IMR-90 (cell line): Measurements from ENCODE around the gene SPART. TPM values are rescaled to one million over a fixed set of nuclear protein-coding genes. Genes with fewer than 3 reads are reported as not detected.

Source experiments
- ATAC-seq: fragments of 200-7000 bp; cut with Tn5 transposase; 2 replicates; pipeline ENCODE4 v1.9.1; 2020; ENCODE audit warnings: low read depth, mild to moderate bottlenecking, moderate library complexity
- Bru-seq: library from RNA; stranded (reverse); fragments of 400-500 nt; gene quantifications from one replicate; lab custom pipeline; 2021; lab: Mats Ljungman, UMichigan
- BruChase-seq, 2 experiments: library from RNA; stranded (reverse); fragments of 400-500 nt; gene quantifications; one replicate each; lab custom pipeline; 2021; lab: Mats Ljungman, UMichigan
- BruUV-seq: library from RNA; stranded (reverse); fragments of 400-500 nt; replicated peaks from 2 replicates; lab custom pipeline; 2021; lab: Mats Ljungman, UMichigan
- CTCF ChIA-PET: fragments of 300-600 bp; formaldehyde crosslinking; extraction: SDS; loops from one replicate; lab custom pipeline; 2021; ENCODE audit warnings: antibody characterized with exemption; lab: Yijun Ruan, JAX
- POLR2A ChIA-PET: fragments of 300-600 bp; sonication (Branson Sonifier 250); formaldehyde crosslinking; loops from one replicate; lab custom pipeline; 2022; ENCODE audit warnings: antibody characterized with exemption; ENCODE audit not compliant: unreplicated experiment; lab: Charles Lee
- DNase-seq: peaks from one replicate; pipeline ENCODE4 v3.0.0; 2013
- H2AFZ ChIP-seq: replicated peaks from 2 replicates; pipeline ENCODE3; 2013; ENCODE audit warnings: low read length, mild to moderate bottlenecking; ENCODE audit not compliant: poor library complexity
- H2AK5ac ChIP-seq: 2 replicates; pipeline ENCODE4 v1.6.1; 2013; ENCODE audit warnings: low read depth, low read length, inconsistent platforms
- H2AK9ac ChIP-seq: replicated peaks from 2 replicates; pipeline ENCODE3; 2013; ENCODE audit warnings: mild to moderate bottlenecking, low read depth, low read length, moderate library complexity; ENCODE audit not compliant: poor library complexity
- H2BK120ac ChIP-seq: 2 replicates; pipeline ENCODE4 v1.6.1; 2013; ENCODE audit warnings: low read depth, low read length, inconsistent platforms
- H2BK15ac ChIP-seq: 3 replicates; pipeline ENCODE4 v1.6.1; 2013; ENCODE audit warnings: low read depth, low read length, inconsistent platforms
- H2BK20ac ChIP-seq: 2 replicates; pipeline ENCODE4 v1.6.1; 2013; ENCODE audit warnings: low read depth, mild to moderate bottlenecking, inconsistent platforms, low read length, moderate library complexity
- H2BK5ac ChIP-seq: 2 replicates; pipeline ENCODE4 v1.6.1; 2013; ENCODE audit warnings: mild to moderate bottlenecking, low read depth, low read length, inconsistent platforms; ENCODE audit not compliant: poor library complexity, severe bottlenecking
- H3K14ac ChIP-seq: replicated peaks from 2 replicates; pipeline ENCODE4 v1.6.1; 2013; ENCODE audit warnings: low read depth, low read length, inconsistent platforms
- H3K18ac ChIP-seq: 2 replicates; pipeline ENCODE4 v1.6.1; 2013; ENCODE audit warnings: low read depth, low read length, control low read depth
- H3K23ac ChIP-seq: 2 replicates; pipeline ENCODE4 v1.6.1; 2013; ENCODE audit warnings: low read depth, low read length, inconsistent platforms
- H3K27ac ChIP-seq: 2 replicates; pipeline ENCODE4 v1.5.1; 2013; ENCODE audit warnings: mild to moderate bottlenecking, control low read depth, low read length; ENCODE audit not compliant: insufficient read depth
- H3K27me3 ChIP-seq: 2 replicates; pipeline ENCODE4 v1.6.1; 2013; ENCODE audit warnings: low read length; ENCODE audit not compliant: control insufficient read depth, insufficient read depth
- H3K36me3 ChIP-seq: 2 replicates; pipeline ENCODE4 v1.6.1; 2013; ENCODE audit warnings: low read length, mixed read lengths; ENCODE audit not compliant: control insufficient read depth, insufficient read depth
- H3K4ac ChIP-seq: 2 replicates; pipeline ENCODE4 v1.6.1; 2013; ENCODE audit warnings: low read depth, low read length, inconsistent platforms
- H3K4me1 ChIP-seq: 2 replicates; pipeline ENCODE4 v1.6.1; 2013; ENCODE audit warnings: low read length, mixed read lengths; ENCODE audit not compliant: control insufficient read depth, insufficient read depth
- H3K4me2 ChIP-seq: 2 replicates; pipeline ENCODE4 v1.6.1; 2013; ENCODE audit warnings: low read depth, mild to moderate bottlenecking, control low read depth, low read length, moderate library complexity
- H3K4me3 ChIP-seq: 2 replicates; pipeline ENCODE4 v1.5.1; 2013; ENCODE audit warnings: low read depth, mild to moderate bottlenecking, control low read depth, low read length, moderate library complexity; ENCODE audit not compliant: insufficient read depth
- H3K56ac ChIP-seq: 2 replicates; pipeline ENCODE4 v1.6.1; 2013; ENCODE audit warnings: low read length, inconsistent platforms; ENCODE audit not compliant: insufficient read depth; ENCODE audit errors: extremely low read depth
- H3K79me1 ChIP-seq, 2 experiments: 2 replicates each; pipeline ENCODE4 v1.6.1; 2013; ENCODE audit warnings: low read length in 2 of 2, inconsistent platforms in 1 of 2, low read depth in 1 of 2
- H3K9ac ChIP-seq: 2 replicates; pipeline ENCODE4 v1.6.1; 2013; ENCODE audit warnings: low read depth, low read length, control low read depth
- H3K9me1 ChIP-seq: 2 replicates; pipeline ENCODE4 v1.6.1; 2013; ENCODE audit warnings: low read length, inconsistent platforms; ENCODE audit not compliant: insufficient read depth
- H3K9me3 ChIP-seq: 2 replicates; pipeline ENCODE4 v1.6.1; 2013; ENCODE audit warnings: low read length; ENCODE audit not compliant: control insufficient read depth, insufficient read depth
- H4K20me1 ChIP-seq: 2 replicates; pipeline ENCODE4 v1.6.1; 2013; ENCODE audit warnings: low read length, inconsistent platforms; ENCODE audit not compliant: insufficient read depth
- H4K5ac ChIP-seq: 2 replicates; pipeline ENCODE4 v1.6.1; 2013; ENCODE audit warnings: mild to moderate bottlenecking, low read depth, low read length, control low read depth
- H4K8ac ChIP-seq, 2 experiments: 2 replicates each; pipeline ENCODE4 v1.6.1; 2013; ENCODE audit warnings: low read depth in 2 of 2, low read length in 2 of 2, control low read depth in 1 of 2, inconsistent platforms in 1 of 2
- H4K91ac ChIP-seq: 2 replicates; pipeline ENCODE4 v1.6.1; 2013; ENCODE audit warnings: low read depth, low read length, inconsistent platforms; ENCODE audit not compliant: insufficient read depth
- BHLHE40 ChIP-seq: fragments of 150-350 bp; IDR thresholded peaks from 2 replicates; pipeline ENCODE4 v1.6.1; 2016; ENCODE audit warnings: mild to moderate bottlenecking, low read depth, low read length
- FOS ChIP-seq: fragments of 150-350 bp; IDR thresholded peaks from 2 replicates; pipeline ENCODE4 v1.6.1; 2016; ENCODE audit warnings: low read depth, low read length
- MAZ ChIP-seq: IDR thresholded peaks from 2 replicates; pipeline ENCODE4 v1.6.1; 2012; ENCODE audit warnings: low read depth, mild to moderate bottlenecking, low read length, improper control_type of control experiment, moderate library complexity, borderline replicate concordance
- MXI1 ChIP-seq: IDR thresholded peaks from 2 replicates; pipeline ENCODE4 v1.6.1; 2012; ENCODE audit warnings: low read depth, mild to moderate bottlenecking, low read length, moderate library complexity, borderline replicate concordance
- RCOR1 ChIP-seq: IDR thresholded peaks from 2 replicates; pipeline ENCODE4 v1.6.1; 2012; ENCODE audit warnings: mild to moderate bottlenecking, low read length, improper control_type of control experiment; ENCODE audit not compliant: insufficient replicate concordance
- WGBS, 2 experiments: methylation state at CpG; one replicate each; pipeline versions ENCODE4 v1.1.5 to v1.1.7; 2013; ENCODE audit warnings: missing lambda C conversion rate in 2 of 2; ENCODE audit not compliant: insufficient read length in 1 of 2; ENCODE audit errors: extremely low coverage in 2 of 2; 5-methylcytosine and 5-hydroxymethylcytosine counted together
- dilution Hi-C: fragments of 300-500 bp; cut with HindIII; formaldehyde crosslinking; loops from one replicate; pipeline ENCODE4 v1.14.3; 2018; ENCODE audit warnings: low sequenced_read_pairs; ENCODE audit not compliant: unreplicated experiment
- in situ Hi-C: fragments of 300-500 bp; cut with MboI; formaldehyde crosslinking; loops from 3 replicates; pipeline ENCODE4 v1.14.3; 2019; ENCODE audit warnings: low sequenced_read_pairs, inconsistent platforms, mixed read lengths
- intact Hi-C: fragments of 100-400 bp; cut with micrococcal nuclease; formaldehyde crosslinking; loops from 2 replicates; pipeline ENCODE4 v1.10.0; 2022
- long read RNA-seq: library from polyadenylated mRNA; unstranded; transcript quantifications from one replicate; pipeline ENCODE4 v2.0.0, GENCODE V29; 2021; ENCODE audit not compliant: unreplicated experiment
- polyA plus RNA-seq, 3 experiments: library from polyadenylated mRNA; depleted of rRNA; stranded (reverse); fragments of >200 nt; gene quantifications; 2 replicates each; pipeline ENCODE4 v1.2.3, GENCODE V29; 2012; ENCODE audit warnings: low replicate concordance in 1 of 3
- total RNA-seq: library from RNA; depleted of rRNA; stranded (reverse); fragments of >200 nt; gene quantifications from 2 replicates; pipeline ENCODE4 v1.2.3, GENCODE V29; 2012; rRNA removed
- TF ChIP-seq, protein P1 (sequence below): conservative IDR thresholded peaks from 2 replicates; pipeline ENCODE4 v1.5.1; 2012; ENCODE audit warnings: mild to moderate bottlenecking, low read depth, low read length, improper control_type of control experiment
- TF ChIP-seq, protein P2 (sequence below): fragments of 150-350 bp; IDR thresholded peaks from 2 replicates; pipeline ENCODE4 v1.6.1; 2016; ENCODE audit warnings: low read depth, mild to moderate bottlenecking, low read length, moderate library complexity, borderline replicate concordance

Gene SPART, protein sequence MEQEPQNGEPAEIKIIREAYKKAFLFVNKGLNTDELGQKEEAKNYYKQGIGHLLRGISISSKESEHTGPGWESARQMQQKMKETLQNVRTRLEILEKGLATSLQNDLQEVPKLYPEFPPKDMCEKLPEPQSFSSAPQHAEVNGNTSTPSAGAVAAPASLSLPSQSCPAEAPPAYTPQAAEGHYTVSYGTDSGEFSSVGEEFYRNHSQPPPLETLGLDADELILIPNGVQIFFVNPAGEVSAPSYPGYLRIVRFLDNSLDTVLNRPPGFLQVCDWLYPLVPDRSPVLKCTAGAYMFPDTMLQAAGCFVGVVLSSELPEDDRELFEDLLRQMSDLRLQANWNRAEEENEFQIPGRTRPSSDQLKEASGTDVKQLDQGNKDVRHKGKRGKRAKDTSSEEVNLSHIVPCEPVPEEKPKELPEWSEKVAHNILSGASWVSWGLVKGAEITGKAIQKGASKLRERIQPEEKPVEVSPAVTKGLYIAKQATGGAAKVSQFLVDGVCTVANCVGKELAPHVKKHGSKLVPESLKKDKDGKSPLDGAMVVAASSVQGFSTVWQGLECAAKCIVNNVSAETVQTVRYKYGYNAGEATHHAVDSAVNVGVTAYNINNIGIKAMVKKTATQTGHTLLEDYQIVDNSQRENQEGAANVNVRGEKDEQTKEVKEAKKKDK
- total RNA-seq (86.4 and 110 TPM in 2 replicates), polyA plus RNA-seq (2012; rRNA removed) (34.2 and 43.8 TPM in 2 replicates), Bru-seq, nascent RNA (percentile 89 among the genes with signal in this experiment), BruChase-seq, experiment 1, labeled RNA remaining after a 6-hour chase (percentile 86 among the genes with signal in this experiment), BruChase-seq, experiment 2, labeled RNA remaining after a 2-hour chase (percentile 93 among the genes with signal in this experiment)
- 9.1 and 12.6 TPM in 2 replicates for polyA plus RNA-seq (2012; cell fraction: cytosol; rRNA removed)
- polyA plus RNA-seq (2012; cell fraction: nucleus; rRNA removed; ENCODE audit: low replicate concordance), result 9.9 and 80.4 TPM in 2 replicates
- long read RNA-seq, full-length matches to known transcripts, result 118 of 165 reads
- long read RNA-seq, partial matches to known transcripts, result 10 of 165 reads
- long read RNA-seq, other reads (novel, unspliced or antisense), result 37 of 165 reads

DNA sequence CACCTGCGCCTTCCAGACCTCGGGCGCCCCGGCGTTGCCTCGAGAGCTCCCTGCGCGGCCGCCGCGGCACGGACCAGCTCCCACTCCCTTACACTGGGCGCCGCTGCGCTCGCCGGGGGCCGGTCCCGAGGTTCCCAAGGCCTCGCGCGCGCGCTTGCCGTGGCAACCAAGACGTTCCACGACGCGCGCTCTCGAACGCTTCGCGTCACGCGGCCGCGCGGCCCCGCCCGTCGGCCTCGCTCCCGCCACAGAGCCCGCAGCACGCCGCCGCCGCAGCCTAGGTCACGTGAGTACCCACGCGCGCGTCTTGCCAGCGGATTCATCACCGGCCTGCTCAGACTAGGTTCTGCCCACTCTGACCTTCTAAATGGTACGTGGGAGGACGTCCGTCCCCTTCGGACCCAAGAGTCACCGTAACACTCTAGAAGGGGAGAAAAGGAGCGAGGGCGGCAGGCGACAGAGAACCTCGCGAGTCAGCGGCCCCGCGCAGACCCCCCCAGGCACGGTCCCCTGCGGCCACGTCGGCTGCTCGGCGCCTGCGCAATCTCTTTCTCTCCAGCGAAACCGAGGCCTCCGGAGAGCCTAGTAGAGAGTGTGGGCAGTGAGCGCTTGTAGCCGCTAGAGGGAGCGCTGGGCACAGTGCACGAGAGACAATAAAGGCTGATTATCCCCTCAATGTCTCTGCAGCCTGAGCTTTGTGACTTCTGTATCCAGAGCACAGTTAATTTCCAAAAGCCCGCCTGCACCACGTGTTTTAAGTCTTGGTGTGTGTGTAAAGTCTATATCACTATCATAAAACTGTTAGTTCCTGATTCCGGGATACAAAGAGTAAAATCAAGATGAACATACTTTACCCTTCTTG, at the start of gene SPART:
Gene SPART (minus strand): TSS at position 173 of the 862 bp plus-strand sequence. CDS start 10,564 bp downstream, outside the sequence.
- peak within 1 kb of the TSS; percentile 95; the same call in 1 of the 3 replicates for H2BK15ac ChIP-seq
- H4K8ac ChIP-seq, result peak within 1 kb of the TSS; percentile 98 to 99
- no peaks in the 10 kb centered on the region for H3K9me3 ChIP-seq
- H2AFZ ChIP-seq, result peak within 1 kb of the TSS; percentile 99
- peak within 1 kb of the TSS; percentile 45 for H2BK20ac ChIP-seq
- WGBS, 2 experiments, result 0% methylated on average over 34 of the region's 86 CpGs; no CpG with 5 or more reads in 1 of the 2 experiments
- peak; percentile 89 for ATAC-seq
- no TSS peak for BruUV-seq
- H2BK5ac ChIP-seq, result peak within 1 kb of the TSS; percentile 93
- H3K9me1 ChIP-seq, result peaks cover 5% of the 10 kb centered on the region
- H3K23ac ChIP-seq, result peak within 1 kb of the TSS; percentile 83
- peaks cover 21% of the 10 kb centered on the region for H4K20me1 ChIP-seq
- DNase-seq, result peak; percentile 88
- peak within 1 kb of the TSS; percentile 96 for H3K27ac ChIP-seq
- H3K18ac ChIP-seq, result peak within 1 kb of the TSS; percentile 98
- intact Hi-C loops (loop anchor here (1.0 to 10.0 kb wide), 5 partner anchors 49 to 648 kb away; partner anchors contain the start of genes ALG5, CCDC169 and RFXAP), dilution Hi-C loops (no loop called here), in situ Hi-C loops (loop anchor here (25.0 kb wide), 1 partner anchor 641 kb away; the partner anchor contains the start of gene ALG5)
- H4K91ac ChIP-seq, result peak within 1 kb of the TSS; percentile 98
- H4K5ac ChIP-seq, result peak within 1 kb of the TSS; percentile 95
- H3K27me3 ChIP-seq, result no peaks in the 10 kb centered on the region
- peak within 1 kb of the TSS; percentile 82 for H3K4me3 ChIP-seq
- H3K14ac ChIP-seq, result peak within 1 kb of the TSS; percentile 97
- CTCF ChIA-PET, result interaction anchor here (0.6 to 1.6 kb wide), 14 partner anchors 14 to 389 kb away, joined by 3 to 7 read pairs (median 4); partner anchors contain the start of gene CCDC169
- H3K4me2 ChIP-seq, result peak within 1 kb of the TSS; percentile 88
- H3K9ac ChIP-seq, result peak within 1 kb of the TSS; percentile 98
- peak within 1 kb of the TSS; percentile 96 for H3K4ac ChIP-seq
- peaks cover 3 to 30% of the 10 kb centered on the region in 2 experiments; a peak in 3 of 4 replicates for H3K79me1 ChIP-seq
- peak within 1 kb of the TSS; percentile 95 for H3K56ac ChIP-seq
- peaks cover 5% of the 10 kb centered on the region; the same call in 1 of the 2 replicates for H3K4me1 ChIP-seq
- no peaks in the 10 kb centered on the region for H3K36me3 ChIP-seq
- POLR2A ChIA-PET, result interaction anchor here (0.6 to 1.3 kb wide), 2 partner anchors 16 to 43 kb away, joined by 3 read pairs; no protein-coding TSS in a partner anchor
- peak within 1 kb of the TSS; percentile 84 for H2AK5ac ChIP-seq
- H2AK9ac ChIP-seq, result peak within 1 kb of the TSS; percentile 96
- peak within 1 kb of the TSS; percentile 76 for H2BK120ac ChIP-seq
- TF ChIP-seq, protein P1, sequence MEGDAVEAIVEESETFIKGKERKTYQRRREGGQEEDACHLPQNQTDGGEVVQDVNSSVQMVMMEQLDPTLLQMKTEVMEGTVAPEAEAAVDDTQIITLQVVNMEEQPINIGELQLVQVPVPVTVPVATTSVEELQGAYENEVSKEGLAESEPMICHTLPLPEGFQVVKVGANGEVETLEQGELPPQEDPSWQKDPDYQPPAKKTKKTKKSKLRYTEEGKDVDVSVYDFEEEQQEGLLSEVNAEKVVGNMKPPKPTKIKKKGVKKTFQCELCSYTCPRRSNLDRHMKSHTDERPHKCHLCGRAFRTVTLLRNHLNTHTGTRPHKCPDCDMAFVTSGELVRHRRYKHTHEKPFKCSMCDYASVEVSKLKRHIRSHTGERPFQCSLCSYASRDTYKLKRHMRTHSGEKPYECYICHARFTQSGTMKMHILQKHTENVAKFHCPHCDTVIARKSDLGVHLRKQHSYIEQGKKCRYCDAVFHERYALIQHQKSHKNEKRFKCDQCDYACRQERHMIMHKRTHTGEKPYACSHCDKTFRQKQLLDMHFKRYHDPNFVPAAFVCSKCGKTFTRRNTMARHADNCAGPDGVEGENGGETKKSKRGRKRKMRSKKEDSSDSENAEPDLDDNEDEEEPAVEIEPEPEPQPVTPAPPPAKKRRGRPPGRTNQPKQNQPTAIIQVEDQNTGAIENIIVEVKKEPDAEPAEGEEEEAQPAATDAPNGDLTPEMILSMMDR, result peak; percentile 99
- TF ChIP-seq MXI1 (peak; percentile 70; the same call in 1 of the 2 replicates), BHLHE40 (peak; percentile 94), FOS (peak; percentile 9; the same call in 1 of the 2 replicates), MAZ (peak; percentile 55; the same call in 1 of the 2 replicates), RCOR1 (no peak)
- TF ChIP-seq, protein P2, sequence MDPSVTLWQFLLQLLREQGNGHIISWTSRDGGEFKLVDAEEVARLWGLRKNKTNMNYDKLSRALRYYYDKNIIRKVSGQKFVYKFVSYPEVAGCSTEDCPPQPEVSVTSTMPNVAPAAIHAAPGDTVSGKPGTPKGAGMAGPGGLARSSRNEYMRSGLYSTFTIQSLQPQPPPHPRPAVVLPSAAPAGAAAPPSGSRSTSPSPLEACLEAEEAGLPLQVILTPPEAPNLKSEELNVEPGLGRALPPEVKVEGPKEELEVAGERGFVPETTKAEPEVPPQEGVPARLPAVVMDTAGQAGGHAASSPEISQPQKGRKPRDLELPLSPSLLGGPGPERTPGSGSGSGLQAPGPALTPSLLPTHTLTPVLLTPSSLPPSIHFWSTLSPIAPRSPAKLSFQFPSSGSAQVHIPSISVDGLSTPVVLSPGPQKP, result no peak
